ENCODE results near the gene SARS1. TPM values are rescaled to one million over a fixed set of nuclear protein-coding genes. Genes with fewer than 3 reads are reported as not detected.

Gene SARS1
- total and polyA plus RNA-seq, 2 experiments from 2014 or later: 353 to 365 TPM

- Histone ChIP-seq H3K9me3 (ENCODE audit: low read depth) (no peaks in the 10 kb centered on the region), H3K9ac (no peak overlapping the region), H3K36me3 (ENCODE audit: low read depth) (no peaks in the 10 kb centered on the region), H3K27ac (no peak overlapping the region), H3K79me2 (ENCODE audit: insufficient read depth) (no peaks in the 10 kb centered on the region), H3K9me2 (ENCODE audit: insufficient read depth) (no peaks in the 10 kb centered on the region), H3K4me2 (ENCODE audit: unreplicated experiment) (no peak overlapping the region), H4K20me1 (ENCODE audit: insufficient read depth) (no peaks in the 10 kb centered on the region), H3K27me3 (replicated peaks; ENCODE audit: insufficient read depth) (no peaks in the 10 kb centered on the region), H2AFZ (no peak overlapping the region), H3F3A (ENCODE audit: insufficient read depth) (no peaks in the 10 kb centered on the region), H3K4me3 (no peak overlapping the region), H3K4me1 (ENCODE audit: insufficient read depth) (no peaks in the 10 kb centered on the region)
- WGBS, 2 experiments (ENCODE audit: low coverage in 1 of 2, low lambda C conversion rate in 2 of 2, missing lambda C conversion rate in 2 of 2): 73 to 80% methylated on average over 4 of the region's 4 CpGs
- DNase-seq: no peak
- in situ Hi-C loops (cut with MboI): loop anchor here (10.0 kb wide), 1 partner anchor 270 kb away; the partner anchor contains the start of gene GPR61
- TF ChIP-seq EZH2phosphoT487 (IDR thresholded peaks at IDR 0.05; ENCODE audit: insufficient read depth, low read depth): no peak
- no peak for TF ChIP-seq EZH2 (IDR thresholded peaks at IDR 0.05; ENCODE audit: insufficient read depth, poor library complexity, severe bottlenecking)
Measured at GRCh38 chr1:109265016-109265415, 51.3 kb downstream of the SARS1 start.

GRCh38 chr1:109265741-109266330 lies 52.1 kb downstream of the SARS1 start:
- in situ Hi-C loops (cut with MboI): loop anchor here (10.0 kb wide), 1 partner anchor 269 kb away; the partner anchor contains the start of gene GPR61
- Histone ChIP-seq H3K9me2 (ENCODE audit: insufficient read depth) (no peaks in the 10 kb centered on the region), H3K9ac (no peak overlapping the region), H4K20me1 (ENCODE audit: insufficient read depth) (no peaks in the 10 kb centered on the region), H3K4me1 (ENCODE audit: insufficient read depth) (no peaks in the 10 kb centered on the region), H3K36me3 (ENCODE audit: low read depth) (no peaks in the 10 kb centered on the region), H3K9me3 (ENCODE audit: low read depth) (no peaks in the 10 kb centered on the region), H3F3A (ENCODE audit: insufficient read depth) (no peaks in the 10 kb centered on the region), H3K79me2 (ENCODE audit: insufficient read depth) (no peaks in the 10 kb centered on the region), H3K27me3 (replicated peaks; ENCODE audit: insufficient read depth) (no peaks in the 10 kb centered on the region), H3K4me3 (no peak overlapping the region), H2AFZ (no peak overlapping the region), H3K4me2 (ENCODE audit: unreplicated experiment) (no peak overlapping the region), H3K27ac (no peak overlapping the region)
- TF ChIP-seq EZH2phosphoT487 (IDR thresholded peaks at IDR 0.05; ENCODE audit: insufficient read depth, low read depth) (no peak), EZH2 (IDR thresholded peaks at IDR 0.05; ENCODE audit: insufficient read depth, poor library complexity, severe bottlenecking) (no peak)
- DNase-seq: no peak
- 87 to 92% methylated on average over 7 to 13 of the region's 13 CpGs for WGBS, 2 experiments (ENCODE audit: low coverage in 1 of 2, low lambda C conversion rate in 2 of 2, missing lambda C conversion rate in 2 of 2)

GRCh38 chr1:109266965-109267364 lies 53.2 kb downstream of the SARS1 start:
- Histone ChIP-seq H4K20me1 (ENCODE audit: insufficient read depth) (no peaks in the 10 kb centered on the region), H3F3A (ENCODE audit: insufficient read depth) (no peaks in the 10 kb centered on the region), H3K27me3 (replicated peaks; ENCODE audit: insufficient read depth) (no peaks in the 10 kb centered on the region), H3K36me3 (ENCODE audit: low read depth) (no peaks in the 10 kb centered on the region), H3K27ac (no peak overlapping the region), H2AFZ (no peak overlapping the region), H3K4me3 (no peak overlapping the region), H3K4me1 (ENCODE audit: insufficient read depth) (no peaks in the 10 kb centered on the region), H3K79me2 (ENCODE audit: insufficient read depth) (no peaks in the 10 kb centered on the region), H3K9ac (no peak overlapping the region), H3K4me2 (ENCODE audit: unreplicated experiment) (no peak overlapping the region), H3K9me3 (ENCODE audit: low read depth) (no peaks in the 10 kb centered on the region), H3K9me2 (ENCODE audit: insufficient read depth) (no peaks in the 10 kb centered on the region)
- peak; percentile 62 for DNase-seq
- in situ Hi-C loops (cut with MboI): loop anchor here (10.0 kb wide), 1 partner anchor 268 kb away; the partner anchor contains the start of gene GPR61
- TF ChIP-seq EZH2phosphoT487 (IDR thresholded peaks at IDR 0.05; ENCODE audit: insufficient read depth, low read depth) (no peak), EZH2 (IDR thresholded peaks at IDR 0.05; ENCODE audit: insufficient read depth, poor library complexity, severe bottlenecking) (no peak)
- 51 to 53% methylated on average over 11 of the region's 11 CpGs for WGBS, 2 experiments (ENCODE audit: low coverage in 1 of 2, low lambda C conversion rate in 2 of 2, missing lambda C conversion rate in 2 of 2)

GRCh38 chr1:109267743-109268300 lies 54.1 kb downstream of the SARS1 start:
- in situ Hi-C loops (cut with MboI): loop anchor here (10.0 kb wide), 1 partner anchor 267 kb away; the partner anchor contains the start of gene GPR61
- 85 to 88% methylated on average over 17 of the region's 17 CpGs for WGBS, 2 experiments (ENCODE audit: low coverage in 1 of 2, low lambda C conversion rate in 2 of 2, missing lambda C conversion rate in 2 of 2)

More at GRCh38 chr1:109267743-109268300, 54.1 kb downstream of the SARS1 start:
- Histone ChIP-seq H3K36me3 (ENCODE audit: low read depth) (no peaks in the 10 kb centered on the region), H4K20me1 (ENCODE audit: insufficient read depth) (no peaks in the 10 kb centered on the region), H3K9me3 (ENCODE audit: low read depth) (no peaks in the 10 kb centered on the region), H3K9ac (no peak overlapping the region), H3K79me2 (ENCODE audit: insufficient read depth) (no peaks in the 10 kb centered on the region), H2AFZ (no peak overlapping the region), H3K4me1 (ENCODE audit: insufficient read depth) (no peaks in the 10 kb centered on the region), H3K27ac (no peak overlapping the region), H3K27me3 (replicated peaks; ENCODE audit: insufficient read depth) (no peaks in the 10 kb centered on the region), H3F3A (ENCODE audit: insufficient read depth) (no peaks in the 10 kb centered on the region), H3K4me2 (ENCODE audit: unreplicated experiment) (no peak overlapping the region), H3K4me3 (no peak overlapping the region), H3K9me2 (ENCODE audit: insufficient read depth) (no peaks in the 10 kb centered on the region)
- DNase-seq: no peak
- no peak for TF ChIP-seq EZH2phosphoT487 (IDR thresholded peaks at IDR 0.05; ENCODE audit: insufficient read depth, low read depth)
- TF ChIP-seq EZH2 (IDR thresholded peaks at IDR 0.05; ENCODE audit: insufficient read depth, poor library complexity, severe bottlenecking): no peak
